ENCODE data around the gene MRTFB. TPM values are rescaled to one million over a fixed set of nuclear protein-coding genes. Genes with fewer than 3 reads are reported as not detected.
"Not testable (repeated sequence)": the region's sequence is repeated elsewhere in the genome, so short reads cannot be mapped to it uniquely, and the experiment has no call there.

MRTFB gene
- total RNA-seq, 1 donor from 2014 or later: 4.4 TPM

DNA sequence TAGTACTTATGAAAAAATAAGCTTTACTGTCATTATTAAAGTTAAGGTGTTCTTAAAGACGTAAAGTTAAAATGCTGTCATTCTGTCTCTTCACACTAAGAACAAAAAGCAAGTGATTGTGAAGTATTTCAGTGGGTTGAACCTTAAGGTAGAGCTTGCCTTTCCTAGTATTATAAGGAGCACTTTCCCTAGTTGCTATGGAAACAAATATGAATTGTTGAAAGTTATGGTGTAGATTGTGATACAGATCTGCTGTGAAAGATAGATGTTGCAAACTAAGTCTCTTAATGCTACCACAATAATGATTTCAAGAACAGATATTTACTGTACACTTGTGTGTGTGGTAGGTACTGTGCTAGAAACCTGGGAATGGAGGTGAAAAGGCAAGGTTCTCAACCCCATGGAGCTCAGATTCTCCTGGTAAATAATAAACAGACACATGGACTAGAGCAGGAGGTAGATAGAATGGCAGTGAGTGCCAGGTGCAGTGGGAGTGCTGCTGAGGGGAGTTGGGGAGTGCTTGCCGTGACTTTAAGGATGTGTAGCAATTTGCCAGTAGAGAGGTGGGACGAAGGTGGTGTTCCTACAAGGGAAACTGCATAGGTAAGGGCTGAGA is 34.7 kb downstream of the MRTFB start:
- no peak for DNase-seq (ENCODE audit: low read depth in 2 of 2)

DNA sequence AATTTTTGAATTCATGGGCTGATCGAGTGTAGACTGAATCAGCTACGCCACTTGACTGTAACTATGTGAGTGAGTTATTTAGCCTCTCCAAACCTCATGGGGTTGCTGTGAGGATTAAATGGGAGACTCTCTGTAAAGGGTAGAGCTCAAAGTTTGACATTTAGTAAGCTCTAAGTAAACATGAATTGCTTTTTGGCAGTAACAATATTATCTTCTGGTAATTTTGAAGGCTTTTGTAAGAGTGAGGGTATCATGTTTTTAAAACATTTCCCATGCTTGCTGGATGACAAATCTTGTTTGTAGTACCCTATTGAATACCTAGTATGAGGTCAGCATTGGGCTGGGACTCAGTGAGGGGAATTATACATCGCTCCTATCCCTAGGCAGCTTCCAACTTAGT is 35.3 kb downstream of the MRTFB start:
- no peak for DNase-seq (ENCODE audit: low read depth in 2 of 2)

GRCh38 chr16:14106961-14107360 is 35.8 kb downstream of the MRTFB start:
- DNase-seq (ENCODE audit: low read depth in 2 of 2): no peak

DNA sequence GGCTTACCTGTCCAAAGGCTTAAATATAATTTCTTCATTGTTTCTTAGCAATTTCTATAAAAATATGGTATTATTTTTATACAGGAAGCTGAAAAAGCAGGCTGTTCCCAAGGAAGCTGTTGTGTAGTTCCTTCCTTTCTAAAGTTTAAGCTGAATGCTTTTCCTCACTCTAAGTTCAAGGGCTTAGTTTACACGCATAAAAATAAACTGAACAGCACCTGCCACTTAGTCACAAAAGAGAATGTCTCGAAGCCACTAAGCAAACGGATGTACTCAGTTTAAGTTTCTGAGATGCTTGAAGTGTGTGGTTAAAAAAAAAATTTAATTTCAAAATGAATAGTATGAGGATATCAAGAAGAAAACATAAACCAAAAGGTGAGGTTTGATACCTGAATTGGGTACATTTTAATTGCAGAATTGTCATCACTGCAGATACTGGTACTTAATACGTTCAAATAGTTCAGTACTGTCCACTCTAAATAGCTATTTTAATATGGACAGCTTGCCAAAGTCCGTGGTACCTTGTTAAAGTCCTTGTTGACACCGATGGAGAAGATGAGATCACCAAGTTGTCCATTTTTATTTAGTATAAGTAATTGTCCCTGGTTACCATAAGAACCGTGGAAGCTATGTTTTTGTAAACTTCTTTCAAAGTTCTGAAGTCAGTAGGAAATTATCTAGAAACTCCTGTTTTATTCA is 38.1 kb downstream of the MRTFB start:
- DNase-seq (ENCODE audit: low read depth in 2 of 2): peak in 1 of 2 donors; percentile 66

- peak in 1 of 2 donors; percentile 73 for DNase-seq (ENCODE audit: low read depth in 2 of 2)
Measured at GRCh38 chr16:14109782-14110727, 38.9 kb downstream of the MRTFB start.

GRCh38 chr16:14110728-14111251 is 39.7 kb downstream of the MRTFB start:
- DNase-seq (ENCODE audit: low read depth in 2 of 2): no peak

GRCh38 chr16:14111713-14112538 is 40.8 kb downstream of the MRTFB start:
- DNase-seq (ENCODE audit: low read depth in 2 of 2): peak; percentile 46 to 66

GRCh38 chr16:14112539-14112856 is 41.4 kb downstream of the MRTFB start:
- no peak for DNase-seq (ENCODE audit: low read depth in 2 of 2)

- DNase-seq (ENCODE audit: low read depth in 2 of 2): no peak
Measured at GRCh38 chr16:14113344-14113743, 42.2 kb downstream of the MRTFB start.

DNA sequence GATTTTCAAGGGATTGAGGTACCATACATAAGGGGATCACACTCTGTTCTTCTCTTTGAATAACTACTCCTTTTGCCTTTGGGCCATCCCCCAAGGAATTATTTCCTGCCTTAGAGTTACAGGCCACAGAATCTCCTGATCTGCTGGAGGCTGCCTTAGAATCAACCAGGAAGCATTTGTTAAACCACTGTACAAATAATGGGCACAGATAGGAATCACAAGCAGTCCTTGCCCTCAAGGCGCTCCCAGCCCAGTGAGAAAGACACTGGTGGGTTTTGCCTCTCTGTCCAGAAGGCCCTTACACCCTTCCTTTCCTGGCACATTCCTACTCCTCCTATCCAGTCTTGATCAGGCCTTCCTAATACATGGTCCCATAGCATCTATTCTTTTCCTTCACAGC is 45.9 kb downstream of the MRTFB start:
- no peak for DNase-seq (ENCODE audit: low read depth in 2 of 2)

- DNase-seq (ENCODE audit: low read depth in 2 of 2): no peak
Measured at GRCh38 chr16:14119799-14120198, 48.7 kb downstream of the MRTFB start.

DNA sequence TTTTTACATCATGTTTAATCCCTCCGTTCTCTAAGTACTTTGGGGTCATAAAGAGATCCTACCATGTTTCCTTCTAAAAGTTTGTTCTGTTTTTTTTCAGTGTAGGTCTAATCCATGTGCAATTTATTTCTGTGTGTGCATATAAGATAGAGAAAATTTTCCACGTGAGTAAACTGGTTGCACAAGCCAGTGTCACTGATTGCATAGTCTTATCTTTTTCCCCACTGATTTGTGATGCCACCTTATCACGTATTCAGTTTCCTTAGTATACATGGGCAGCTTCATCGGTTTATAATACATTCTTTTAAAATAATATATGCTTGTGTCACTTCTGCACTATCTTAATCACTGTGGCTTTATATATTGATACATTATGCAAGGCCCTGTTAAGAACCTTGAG is 49.2 kb downstream of the MRTFB start:
- no peak for DNase-seq (ENCODE audit: low read depth in 2 of 2)

DNA sequence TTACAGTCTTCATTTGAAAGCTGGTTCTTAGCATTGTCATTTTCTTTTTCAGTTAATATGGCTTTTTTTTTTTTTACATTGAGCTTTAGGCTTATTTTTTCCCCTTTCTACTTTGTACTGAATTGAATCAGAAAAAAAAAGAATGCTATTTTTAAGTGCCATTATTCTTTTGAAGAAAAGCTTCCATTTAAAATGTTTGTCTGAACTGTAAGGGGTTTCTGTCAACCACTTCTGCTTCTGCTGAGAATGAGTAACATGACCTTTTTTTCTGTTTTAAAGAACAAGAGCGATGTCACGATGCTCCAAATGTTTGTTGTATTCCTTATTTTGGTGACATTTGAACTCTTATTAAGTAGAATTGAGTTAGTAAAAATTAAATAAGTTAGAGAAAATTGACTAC is 50.0 kb downstream of the MRTFB start:
- DNase-seq (ENCODE audit: low read depth in 2 of 2): no peak

DNA sequence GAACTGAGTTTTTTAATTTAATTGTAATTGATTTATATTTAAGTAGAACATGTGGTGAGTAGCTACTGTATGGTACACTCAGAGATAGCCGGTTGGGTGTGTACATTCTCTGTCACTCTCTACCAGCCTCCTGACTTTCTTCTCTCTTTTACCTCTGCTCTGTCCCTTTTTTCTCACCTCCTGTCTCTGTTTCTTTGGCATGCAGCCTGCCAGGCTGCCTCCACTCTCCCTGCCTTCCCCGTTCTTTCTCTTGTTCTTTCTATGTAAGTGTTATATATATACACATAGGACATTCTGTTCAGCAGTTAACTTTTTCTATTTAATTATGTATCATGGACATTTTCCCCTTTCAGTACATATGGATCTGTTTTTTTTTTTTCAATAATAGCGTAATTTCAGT is 50.8 kb downstream of the MRTFB start:
- no peak for DNase-seq (ENCODE audit: low read depth in 2 of 2)

GRCh38 chr16:14122430-14122829 is 51.3 kb downstream of the MRTFB start:
- not testable (repeated sequence) for DNase-seq (ENCODE audit: low read depth in 2 of 2)

DNA sequence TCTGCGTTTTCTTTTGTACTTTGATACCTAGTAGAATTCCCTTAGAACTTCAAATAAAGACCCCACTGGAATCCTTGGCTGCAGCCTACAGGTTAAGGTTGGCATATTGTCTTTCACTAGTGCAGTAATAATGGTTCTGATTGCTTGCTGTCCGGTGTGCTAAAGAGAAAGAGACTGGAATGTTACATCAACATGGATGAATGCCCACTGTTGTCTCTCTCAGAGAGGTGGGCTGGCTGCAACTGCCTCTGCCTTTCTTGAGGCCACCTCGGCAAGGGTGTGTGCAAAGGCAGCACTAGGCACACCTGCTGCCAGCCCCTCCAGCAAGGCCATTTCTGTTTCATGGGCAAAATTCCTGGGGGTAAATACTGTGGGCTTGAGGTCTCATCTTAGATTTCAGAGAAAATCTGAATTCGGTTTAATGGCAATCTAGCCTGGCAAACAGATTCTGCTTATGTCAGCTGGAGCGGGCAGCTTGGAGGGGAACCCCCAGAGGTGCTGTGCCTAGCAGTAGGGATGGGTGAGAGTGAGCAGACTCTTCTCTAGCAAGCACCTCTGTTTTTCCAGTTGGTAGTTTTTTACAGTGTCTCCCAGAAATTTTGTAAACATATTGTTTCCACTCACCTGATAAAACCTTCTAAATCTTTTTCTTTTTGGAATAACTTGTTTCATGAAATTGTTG is 54.0 kb downstream of the MRTFB start:
- no peak for DNase-seq (ENCODE audit: low read depth in 2 of 2)

DNA sequence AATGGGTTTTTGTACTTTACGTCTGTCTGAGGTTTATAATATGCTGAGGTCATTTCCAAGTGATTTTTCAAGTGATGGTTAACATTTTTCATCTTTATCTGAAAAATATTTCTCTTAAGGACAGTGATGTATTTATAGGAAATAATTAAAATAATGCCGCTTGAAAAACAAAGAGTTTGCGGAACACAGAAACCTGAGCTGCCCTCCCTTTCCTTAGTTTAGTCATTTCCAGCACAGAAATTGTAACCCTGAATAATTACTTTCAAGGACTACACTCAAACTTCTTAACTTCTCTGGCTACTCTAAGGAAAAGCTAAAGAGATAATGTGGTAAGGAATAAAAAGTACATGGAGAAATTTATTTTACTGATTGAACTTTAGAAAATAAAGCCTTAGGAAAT is 54.6 kb downstream of the MRTFB start:
- DNase-seq (ENCODE audit: low read depth in 2 of 2): peak in 1 of 2 donors; percentile 46

GRCh38 chr16:14128097-14128496 is 57.0 kb downstream of the MRTFB start:
- no peak for DNase-seq (ENCODE audit: low read depth in 2 of 2)

GRCh38 chr16:14129502-14129901 is 58.4 kb downstream of the MRTFB start:
- DNase-seq (ENCODE audit: low read depth in 2 of 2): no peak

DNA sequence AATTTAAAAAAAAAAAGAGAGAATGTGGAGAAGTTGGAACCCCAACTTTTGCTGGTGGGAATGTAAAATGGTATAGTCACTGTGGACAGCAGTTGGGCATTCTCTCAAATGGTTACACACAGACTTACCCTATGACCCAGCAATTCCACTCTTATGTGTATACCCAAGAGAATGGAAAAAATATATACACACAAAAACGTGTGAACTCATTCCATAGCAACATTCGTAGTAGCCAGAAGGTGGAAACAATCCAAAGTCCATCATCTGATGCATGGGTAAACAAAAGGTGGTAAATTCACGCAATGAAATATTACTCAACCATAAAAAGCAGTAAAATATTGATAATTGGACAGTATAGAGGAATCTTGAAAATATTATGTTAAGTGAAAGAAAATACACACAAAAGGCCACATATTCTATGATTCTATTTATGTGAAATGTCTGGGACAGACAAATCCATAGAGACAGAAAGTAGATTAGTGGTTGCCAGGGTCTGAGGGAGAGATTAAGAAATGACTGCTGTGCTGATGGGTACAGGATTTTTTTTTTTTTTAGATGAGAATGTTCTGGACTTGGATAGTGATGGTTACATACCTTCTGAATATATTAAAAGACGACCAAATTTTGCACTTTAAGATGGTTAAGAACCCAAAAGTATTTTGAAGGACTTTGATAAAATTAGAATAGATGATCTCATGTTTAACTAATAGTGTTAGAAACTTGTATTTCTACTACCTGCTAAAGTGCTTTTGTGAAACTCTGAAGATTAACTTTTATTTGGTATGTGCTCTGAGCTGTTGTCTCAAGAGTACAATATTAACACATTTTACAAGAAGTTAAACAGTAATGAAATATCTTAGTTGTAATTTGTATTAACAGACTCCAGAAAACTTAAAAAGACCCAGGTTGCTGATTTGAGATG is 60.9 kb downstream of the MRTFB start:
- peak in 1 of 2 donors; percentile 10 for DNase-seq (ENCODE audit: low read depth in 2 of 2)
